ENCODE measurements around the gene CAMTA1. TPM values are rescaled to one million over a fixed set of nuclear protein-coding genes. Genes with fewer than 3 reads are reported as not detected.

CAMTA1 gene
- total RNA-seq, 1 donor: 56.1 TPM

DNA sequence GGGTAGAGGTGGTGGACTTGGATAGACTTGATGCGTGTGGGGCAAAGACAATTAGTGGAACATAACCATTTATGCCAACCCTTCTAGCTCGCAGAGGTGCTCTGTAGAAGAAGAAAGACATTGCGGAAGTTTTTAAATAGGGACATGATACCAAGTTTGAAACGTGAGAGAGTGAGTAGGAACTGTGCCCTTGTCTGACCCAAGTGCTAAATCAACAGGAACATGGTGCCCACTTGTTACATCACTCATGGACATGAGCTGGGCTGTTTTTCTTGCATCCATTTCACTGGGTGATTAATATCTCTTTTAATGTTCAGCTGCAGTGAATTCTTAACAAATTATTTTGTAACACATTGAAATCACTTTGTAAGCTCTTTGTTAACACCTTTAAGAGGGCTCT lies 577.7 kb downstream of the CAMTA1 start:
- DNase-seq (ENCODE audit: low read depth): no peak
- TF ChIP-seq, protein P1, sequence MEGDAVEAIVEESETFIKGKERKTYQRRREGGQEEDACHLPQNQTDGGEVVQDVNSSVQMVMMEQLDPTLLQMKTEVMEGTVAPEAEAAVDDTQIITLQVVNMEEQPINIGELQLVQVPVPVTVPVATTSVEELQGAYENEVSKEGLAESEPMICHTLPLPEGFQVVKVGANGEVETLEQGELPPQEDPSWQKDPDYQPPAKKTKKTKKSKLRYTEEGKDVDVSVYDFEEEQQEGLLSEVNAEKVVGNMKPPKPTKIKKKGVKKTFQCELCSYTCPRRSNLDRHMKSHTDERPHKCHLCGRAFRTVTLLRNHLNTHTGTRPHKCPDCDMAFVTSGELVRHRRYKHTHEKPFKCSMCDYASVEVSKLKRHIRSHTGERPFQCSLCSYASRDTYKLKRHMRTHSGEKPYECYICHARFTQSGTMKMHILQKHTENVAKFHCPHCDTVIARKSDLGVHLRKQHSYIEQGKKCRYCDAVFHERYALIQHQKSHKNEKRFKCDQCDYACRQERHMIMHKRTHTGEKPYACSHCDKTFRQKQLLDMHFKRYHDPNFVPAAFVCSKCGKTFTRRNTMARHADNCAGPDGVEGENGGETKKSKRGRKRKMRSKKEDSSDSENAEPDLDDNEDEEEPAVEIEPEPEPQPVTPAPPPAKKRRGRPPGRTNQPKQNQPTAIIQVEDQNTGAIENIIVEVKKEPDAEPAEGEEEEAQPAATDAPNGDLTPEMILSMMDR (IDR thresholded peaks at IDR 0.05; ENCODE audit: insufficient read depth, low read depth, low read length): no peak
- H3K4me3 ChIP-seq (ENCODE audit: low read depth, low read length): no peak overlapping the region

DNA sequence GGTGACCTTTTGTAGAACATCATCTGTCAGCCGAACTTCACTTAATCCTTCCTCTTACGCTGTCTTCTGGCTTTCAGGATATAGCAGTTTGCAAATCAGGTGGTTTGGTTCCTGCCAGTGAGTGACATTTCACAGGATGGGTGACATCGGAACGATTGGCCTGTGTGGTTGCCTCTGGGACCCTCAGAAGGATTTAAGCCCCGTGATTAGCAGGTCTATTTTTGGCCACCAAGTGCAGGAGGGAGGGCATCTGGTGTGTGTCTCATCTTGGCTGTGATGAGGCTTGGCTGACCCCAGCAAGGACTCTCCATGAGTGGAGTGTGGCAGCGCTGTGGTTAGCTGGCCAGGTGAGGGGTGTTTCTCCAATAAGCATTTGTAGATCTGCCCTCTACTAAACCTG lies 578.2 kb downstream of the CAMTA1 start:
- no peak for DNase-seq (ENCODE audit: low read depth)
- TF ChIP-seq, protein P1 (IDR thresholded peaks at IDR 0.05; ENCODE audit: insufficient read depth, low read depth, low read length): no peak
- H3K4me3 ChIP-seq (ENCODE audit: low read depth, low read length): no peak overlapping the region

DNA sequence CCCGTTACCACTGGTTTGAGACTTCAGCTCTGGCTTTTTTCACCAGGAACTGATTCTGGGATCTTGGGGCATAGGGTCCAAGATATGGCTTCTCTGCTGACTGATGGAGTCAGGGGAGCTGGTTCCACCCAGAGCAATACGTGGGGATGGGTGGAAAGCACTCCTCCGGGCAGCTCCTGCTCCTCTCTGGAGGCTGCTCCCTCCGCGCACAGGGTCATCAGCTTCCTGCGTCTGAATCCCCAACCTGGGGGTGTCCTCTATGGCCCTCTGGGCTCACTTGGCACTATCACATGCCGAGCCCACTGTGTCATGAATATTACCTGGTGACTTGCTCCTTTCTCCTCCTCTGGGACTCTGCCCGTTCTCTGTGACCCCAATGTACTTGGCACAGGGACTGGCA lies 580.5 kb downstream of the CAMTA1 start:
- DNase-seq (ENCODE audit: low read depth): no peak
- TF ChIP-seq, protein P1 (IDR thresholded peaks at IDR 0.05; ENCODE audit: insufficient read depth, low read depth, low read length): no peak
- H3K4me3 ChIP-seq (ENCODE audit: low read depth, low read length): no peak overlapping the region

DNA sequence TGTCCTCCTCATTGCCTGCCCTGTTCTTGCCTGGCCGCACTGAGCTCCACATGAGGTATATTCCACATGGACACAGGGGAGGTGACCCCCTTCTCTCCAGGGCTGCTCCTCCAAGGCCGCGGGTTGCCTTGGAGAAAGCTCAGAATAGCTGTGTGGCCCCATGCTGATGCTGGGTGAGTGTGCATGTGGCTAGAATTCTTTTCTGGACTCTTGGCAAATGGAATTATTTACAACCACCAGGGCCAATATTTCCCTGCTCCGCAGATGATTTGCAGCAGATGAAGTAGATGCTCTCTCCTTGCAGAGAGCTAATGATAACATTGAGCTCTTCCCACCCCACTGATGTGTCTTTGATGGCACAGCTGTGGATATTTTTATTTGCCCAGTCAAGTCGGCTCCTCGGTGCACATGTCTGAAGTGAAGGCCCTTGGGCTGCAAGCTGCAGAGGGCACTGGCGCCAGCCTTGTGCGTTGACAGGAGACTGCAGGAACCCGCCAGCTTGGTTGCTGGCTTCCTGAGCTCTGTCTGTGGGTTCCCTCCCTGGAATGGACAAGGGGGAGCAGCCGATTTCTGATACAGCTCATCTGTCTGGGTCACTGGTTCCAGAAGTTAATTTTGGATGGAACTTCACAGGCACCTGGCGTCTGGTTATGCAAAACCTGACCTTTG lies 581.2 kb downstream of the CAMTA1 start:
- DNase-seq (ENCODE audit: low read depth): no peak
- TF ChIP-seq, protein P1 (IDR thresholded peaks at IDR 0.05; ENCODE audit: insufficient read depth, low read depth, low read length): no peak
- no peak overlapping the region for H3K4me3 ChIP-seq (ENCODE audit: low read depth, low read length)

GRCh38 chr1:7366955-7367665 lies 581.9 kb downstream of the CAMTA1 start:
- DNase-seq (ENCODE audit: low read depth): no peak
- H3K4me3 ChIP-seq (ENCODE audit: low read depth, low read length): no peak overlapping the region
- TF ChIP-seq, protein P1 (IDR thresholded peaks at IDR 0.05; ENCODE audit: insufficient read depth, low read depth, low read length): no peak

GRCh38 chr1:7369866-7370265 lies 584.6 kb downstream of the CAMTA1 start:
- DNase-seq (ENCODE audit: low read depth): no peak
- H3K4me3 ChIP-seq (ENCODE audit: low read depth, low read length): no peak overlapping the region
- TF ChIP-seq, protein P1 (IDR thresholded peaks at IDR 0.05; ENCODE audit: insufficient read depth, low read depth, low read length): no peak

All from fibroblast of villous mesenchyme (primary cell).